HCT116 (cell line): ENCODE measurements around the gene CIAO2A.

Source experiments
- CTCF ChIP-seq, 3 experiments: fragments of 200-600 bp in 1 of 3; sonication (generic) in 1 of 3; IDR thresholded peaks in 2 of 3; conservative IDR thresholded peaks in 1 of 3; 2 replicates each; pipeline ENCODE4 v1.5.1; 2012 to 2017; ENCODE audit warnings: low read depth in 2 of 3, low read length in 2 of 3, antibody characterized with exemption in 1 of 3, borderline replicate concordance in 1 of 3, control low read depth in 1 of 3, mild to moderate bottlenecking in 1 of 3, mixed read lengths in 1 of 3, mixed run types in 1 of 3, moderate library complexity in 1 of 3; ENCODE audit not compliant: insufficient read depth in 1 of 3
- EGR1 ChIP-seq: IDR thresholded peaks from 2 replicates; pipeline ENCODE4 v1.6.1; 2012; ENCODE audit warnings: low read depth
- EZH2 ChIP-seq: fragments of 200-600 bp; sonication (generic); IDR thresholded peaks from 2 replicates; pipeline ENCODE4 v1.6.1; 2017; ENCODE audit warnings: antibody characterized with exemption, mixed run types
- MAX ChIP-seq: IDR thresholded peaks from 2 replicates; pipeline ENCODE4 v1.6.1; 2012
- POLR2AphosphoS5 ChIP-seq: IDR thresholded peaks from 2 replicates; pipeline ENCODE4 v1.6.1; 2011; ENCODE audit warnings: mild to moderate bottlenecking, low read depth, low read length, moderate library complexity
- RAD21 ChIP-seq: IDR thresholded peaks from 2 replicates; pipeline ENCODE4 v1.6.1; 2012; ENCODE audit warnings: low read depth, mild to moderate bottlenecking
- ZNF274 ChIP-seq: fragments of 200-500 bp; sonication (Bioruptor generic); IDR thresholded peaks from 2 replicates; pipeline ENCODE4 v1.6.1; 2014; ENCODE audit warnings: mild to moderate bottlenecking, low read depth, low read length, inconsistent platforms

GRCh38 chr15:64034519-64034918 lies 59.1 kb downstream of the CIAO2A start:
- no peak for TF ChIP-seq MAX
- no peak for TF ChIP-seq CTCF (IDR thresholded peaks at IDR 0.05 in 2 of 3, conservative IDR thresholded peaks at IDR 0.05 in 1 of 3; ENCODE audit: borderline replicate concordance in 1 of 3, insufficient read depth in 1 of 3, low read depth in 2 of 3, low read length in 2 of 3)
- TF ChIP-seq POLR2AphosphoS5, result no peak
- TF ChIP-seq EZH2, result no peak
- TF ChIP-seq ZNF274, result no peak
- TF ChIP-seq RAD21, result no peak
- no peak for TF ChIP-seq EGR1
